Esophagus muscularis mucosa (tissue), 3 donors: ENCODE data around the gene SLC9A5.

Source experiments
- CTCF ChIP-seq, 3 experiments: fragments of 200-600 bp in 2 of 3; fragments of 450-650 bp in 1 of 3; sonication (generic) in 2 of 3; IDR thresholded peaks; one replicate each; pipeline ENCODE4 v1.5.1; 2017 to 2019; ENCODE audit warnings: antibody characterized with exemption in 3 of 3, mild to moderate bottlenecking in 2 of 3, moderate library complexity in 1 of 3
- POLR2A ChIP-seq: fragments of 450-650 bp; IDR thresholded peaks from one replicate; pipeline ENCODE4 v1.6.1; 2017; ENCODE audit warnings: antibody characterized with exemption, moderate library complexity, mild to moderate bottlenecking, low read depth
- POLR2AphosphoS5 ChIP-seq, 2 donors: sonication (generic); formaldehyde crosslinking; IDR thresholded peaks; one replicate each; pipeline ENCODE4 v1.6.1; 2017; ENCODE audit warnings: antibody characterized with exemption in 2 of 2

- TF ChIP-seq POLR2A (no peak), CTCF (IDR thresholded peaks at IDR 0.05) (no peak), POLR2AphosphoS5 (IDR thresholded peaks at IDR 0.05) (no peak)
Observed at GRCh38 chr16:67268136-67268579, 19.4 kb downstream of the SLC9A5 start.
